HAP-1 (cell line): ENCODE measurements around the gene SIGLEC15.

Source experiments
- DNase-seq, 2 experiments: peaks; one replicate each; pipeline ENCODE4 v3.0.0-alpha.2; 2016 to 2020; ENCODE audit warnings: low spot score in 2 of 2
- H3K27me3 ChIP-seq: fragments of 250-450 bp; sonication (Bioruptor Pico); 2 replicates; pipeline ENCODE4 v1.5.1; 2020; ENCODE audit warnings: low read depth, mild to moderate bottlenecking, moderate library complexity
- H3K36me3 ChIP-seq: fragments of 250-450 bp; sonication (Bioruptor Pico); replicated peaks from 2 replicates; pipeline ENCODE4 v1.5.1; 2020; ENCODE audit warnings: mild to moderate bottlenecking
- H3K4me1 ChIP-seq: fragments of 250-450 bp; sonication (Bioruptor Pico); 2 replicates; pipeline ENCODE4 v1.5.1; 2020; ENCODE audit warnings: mild to moderate bottlenecking
- H3K4me3 ChIP-seq: fragments of 250-450 bp; sonication (Bioruptor Pico); 2 replicates; pipeline ENCODE4 v1.5.1; 2020; ENCODE audit warnings: mild to moderate bottlenecking, moderate library complexity
- H3K9me3 ChIP-seq: fragments of 250-450 bp; sonication (Bioruptor Pico); 2 replicates; pipeline ENCODE4 v1.5.1; 2020; ENCODE audit warnings: mild to moderate bottlenecking, moderate library complexity
- in situ Hi-C: fragments of 300-500 bp; cut with MboI; formaldehyde crosslinking; loops from 3 replicates; pipeline ENCODE4 v1.14.3; 2020; ENCODE audit warnings: low sequenced_read_pairs, inconsistent platforms, mixed read lengths

The SIGLEC15 gene

DNA sequence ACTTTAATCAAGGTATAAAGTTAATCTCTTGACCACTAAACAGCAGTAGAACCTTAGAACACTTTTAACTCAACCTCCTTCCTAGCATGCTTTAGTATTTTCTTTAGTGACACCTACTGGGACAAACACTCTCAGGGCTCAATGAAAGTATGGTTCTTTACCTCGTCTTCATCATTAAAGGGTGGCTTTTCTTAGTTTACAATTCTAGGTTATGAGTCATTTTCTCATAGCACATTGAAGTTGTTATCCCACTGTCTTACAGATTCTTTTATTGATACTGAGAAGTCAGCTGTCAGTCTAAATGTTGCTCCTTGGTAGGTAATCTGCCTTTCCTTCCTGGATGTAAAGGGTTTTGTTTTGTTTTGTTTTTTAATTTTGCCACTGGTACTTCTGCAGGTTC lies 38.0 kb downstream of the SIGLEC15 start:
- H3K4me3 ChIP-seq: no peak overlapping the region
- peaks cover 23% of the 10 kb centered on the region for H3K36me3 ChIP-seq
- no peak for DNase-seq
- H3K4me1 ChIP-seq: no peaks in the 10 kb centered on the region
- H3K9me3 ChIP-seq: no peaks in the 10 kb centered on the region
- H3K27me3 ChIP-seq: no peaks in the 10 kb centered on the region
- in situ Hi-C loops: no loop called here

- in situ Hi-C loops: no loop called here
- Histone ChIP-seq H3K36me3 (peaks cover 23% of the 10 kb centered on the region), H3K4me3 (no peak overlapping the region), H3K9me3 (no peaks in the 10 kb centered on the region), H3K27me3 (no peaks in the 10 kb centered on the region), H3K4me1 (no peaks in the 10 kb centered on the region)
- DNase-seq: no peak
These were observed 38.6 kb downstream of the SIGLEC15 start for GRCh38 chr18:45864081-45864480.

DNA sequence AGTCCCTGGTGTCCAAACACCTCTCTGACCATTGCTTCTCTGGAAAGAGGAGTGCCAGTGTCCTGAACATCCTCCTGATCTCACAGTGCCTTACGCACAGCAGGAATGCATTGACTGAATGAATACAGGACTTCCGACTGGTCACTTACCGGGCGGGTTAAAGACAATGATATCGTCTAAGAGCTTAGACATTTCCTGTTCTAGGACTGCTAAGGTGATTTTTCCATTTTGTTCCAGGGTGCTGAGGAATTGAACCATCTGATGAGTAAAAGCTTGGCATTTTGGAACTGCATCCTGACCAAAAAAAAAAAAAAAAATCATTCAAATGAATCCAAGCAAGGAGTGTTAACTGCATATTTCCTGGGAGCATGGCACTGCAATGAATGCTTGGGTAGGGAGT lies 40.0 kb downstream of the SIGLEC15 start:
- Histone ChIP-seq H3K4me1 (no peaks in the 10 kb centered on the region), H3K9me3 (no peaks in the 10 kb centered on the region), H3K36me3 (peaks cover 13% of the 10 kb centered on the region), H3K4me3 (no peak overlapping the region), H3K27me3 (no peaks in the 10 kb centered on the region)
- no peak for DNase-seq
- in situ Hi-C loops: no loop called here

DNA sequence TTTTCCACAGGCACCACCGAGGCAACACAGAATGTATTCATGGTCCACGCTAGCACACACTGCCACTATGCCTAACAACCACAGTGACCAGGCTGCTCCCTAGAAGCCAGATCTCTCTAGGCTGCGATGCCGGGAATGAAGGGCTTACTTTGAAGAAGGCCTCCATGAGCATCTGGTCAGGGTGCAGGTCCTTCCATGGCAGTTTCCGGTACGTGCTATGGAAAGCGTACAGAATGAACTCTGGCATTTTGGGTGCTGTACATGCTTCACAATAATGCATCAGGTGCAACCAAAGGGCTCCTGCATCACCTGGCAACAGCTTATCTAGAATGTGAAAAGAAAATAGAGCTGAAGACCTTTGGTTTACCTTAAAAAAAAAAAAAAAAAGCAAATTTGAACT lies 44.9 kb downstream of the SIGLEC15 start:
- no peak for DNase-seq
- no peak overlapping the region for H3K4me3 ChIP-seq
- H3K36me3 ChIP-seq: peaks cover 5% of the 10 kb centered on the region; the same call in 1 of the 2 replicates
- no peaks in the 10 kb centered on the region for H3K4me1 ChIP-seq
- in situ Hi-C loops: no loop called here
- no peaks in the 10 kb centered on the region for H3K27me3 ChIP-seq
- H3K9me3 ChIP-seq: no peaks in the 10 kb centered on the region

DNA sequence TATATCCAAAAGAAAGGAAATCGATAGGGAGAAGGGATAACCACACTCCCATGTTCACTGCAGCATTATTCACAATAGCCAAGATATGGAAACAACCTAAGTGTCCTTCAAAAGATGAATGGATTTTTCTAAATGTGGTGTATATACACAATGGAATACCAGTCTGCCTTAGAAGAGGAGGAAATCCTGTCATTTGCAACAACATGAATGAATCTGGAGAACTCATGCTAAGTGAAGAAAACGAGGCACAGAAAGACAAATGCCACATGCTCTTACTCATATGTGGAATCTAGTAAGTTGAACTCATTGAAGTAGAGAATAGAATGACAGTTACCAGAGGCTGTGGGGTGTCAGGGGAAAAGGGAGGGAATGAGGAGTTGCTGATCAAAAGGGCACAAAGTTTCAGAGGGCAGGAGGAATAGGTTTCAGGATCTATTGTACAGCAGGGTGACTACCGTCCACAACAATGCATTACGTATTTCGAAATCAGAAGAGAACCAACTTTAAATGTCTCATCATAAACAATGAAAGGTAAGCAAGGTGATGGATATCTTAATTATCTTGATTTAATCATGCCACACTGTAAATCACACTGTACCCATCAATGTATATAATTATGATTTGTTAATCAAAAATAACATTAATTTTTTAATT lies 46.1 kb downstream of the SIGLEC15 start:
- no peak for DNase-seq
- peaks cover 2% of the 10 kb centered on the region; the same call in 1 of the 2 replicates for H3K36me3 ChIP-seq
- no peak overlapping the region for H3K4me3 ChIP-seq
- H3K27me3 ChIP-seq: no peaks in the 10 kb centered on the region
- H3K9me3 ChIP-seq: no peaks in the 10 kb centered on the region
- no peaks in the 10 kb centered on the region for H3K4me1 ChIP-seq
- in situ Hi-C loops: no loop called here

DNA sequence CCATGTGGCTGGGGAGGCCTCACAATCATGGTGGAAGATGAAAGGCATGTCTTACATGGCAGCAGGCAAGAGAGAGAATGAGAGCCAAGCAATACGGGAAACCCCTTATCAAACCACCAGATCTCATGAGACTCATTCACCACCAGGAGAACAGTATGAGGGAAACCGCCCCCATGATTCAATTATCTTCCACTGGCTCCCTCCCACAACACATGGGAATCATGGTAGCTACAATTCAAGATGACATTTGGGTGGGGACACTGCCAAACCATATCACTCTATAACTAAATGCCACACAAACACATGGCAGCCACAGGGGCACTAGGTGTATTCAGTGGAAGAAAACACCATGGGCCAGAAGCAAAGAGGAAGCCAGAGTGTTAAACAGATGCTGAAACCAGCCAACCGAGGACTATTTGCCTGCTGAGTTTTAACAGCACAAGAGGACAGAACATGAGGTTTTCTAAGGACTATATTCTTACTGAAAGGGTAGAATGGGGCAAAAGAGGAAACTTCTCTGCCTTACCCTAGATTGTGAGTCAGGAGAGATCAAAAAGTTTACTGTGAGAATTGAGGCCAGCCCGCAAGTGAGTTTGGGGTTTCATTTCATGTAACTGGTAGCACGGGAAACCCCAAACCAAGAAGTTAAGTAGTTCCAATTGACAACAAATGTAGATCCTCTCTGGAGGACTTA lies 49.2 kb downstream of the SIGLEC15 start:
- H3K4me3 ChIP-seq: no peak overlapping the region
- DNase-seq: no peak
- in situ Hi-C loops: no loop called here
- peaks cover 5% of the 10 kb centered on the region; the same call in 1 of the 2 replicates for H3K4me1 ChIP-seq
- no peaks in the 10 kb centered on the region; the same call in 1 of the 2 replicates for H3K27me3 ChIP-seq
- H3K36me3 ChIP-seq: peaks cover 13% of the 10 kb centered on the region
- H3K9me3 ChIP-seq: no peaks in the 10 kb centered on the region

- H3K4me3 ChIP-seq: no peak overlapping the region
- H3K27me3 ChIP-seq: no peaks in the 10 kb centered on the region; the same call in 1 of the 2 replicates
- H3K4me1 ChIP-seq: peaks cover 5% of the 10 kb centered on the region; the same call in 1 of the 2 replicates
- in situ Hi-C loops: no loop called here
- peak in 1 of 2 experiments; percentile 17 for DNase-seq
- H3K36me3 ChIP-seq: peaks cover 13% of the 10 kb centered on the region
- no peaks in the 10 kb centered on the region for H3K9me3 ChIP-seq
These were observed 50.7 kb downstream of the SIGLEC15 start for GRCh38 chr18:45876161-45876560.

GRCh38 chr18:45877403-45877802 lies 51.9 kb downstream of the SIGLEC15 start:
- in situ Hi-C loops: no loop called here
- Histone ChIP-seq H3K4me3 (no peak overlapping the region), H3K27me3 (no peaks in the 10 kb centered on the region; the same call in 1 of the 2 replicates), H3K9me3 (no peaks in the 10 kb centered on the region), H3K36me3 (peaks cover 13% of the 10 kb centered on the region), H3K4me1 (peaks cover 5% of the 10 kb centered on the region; the same call in 1 of the 2 replicates)
- DNase-seq: no peak

DNA sequence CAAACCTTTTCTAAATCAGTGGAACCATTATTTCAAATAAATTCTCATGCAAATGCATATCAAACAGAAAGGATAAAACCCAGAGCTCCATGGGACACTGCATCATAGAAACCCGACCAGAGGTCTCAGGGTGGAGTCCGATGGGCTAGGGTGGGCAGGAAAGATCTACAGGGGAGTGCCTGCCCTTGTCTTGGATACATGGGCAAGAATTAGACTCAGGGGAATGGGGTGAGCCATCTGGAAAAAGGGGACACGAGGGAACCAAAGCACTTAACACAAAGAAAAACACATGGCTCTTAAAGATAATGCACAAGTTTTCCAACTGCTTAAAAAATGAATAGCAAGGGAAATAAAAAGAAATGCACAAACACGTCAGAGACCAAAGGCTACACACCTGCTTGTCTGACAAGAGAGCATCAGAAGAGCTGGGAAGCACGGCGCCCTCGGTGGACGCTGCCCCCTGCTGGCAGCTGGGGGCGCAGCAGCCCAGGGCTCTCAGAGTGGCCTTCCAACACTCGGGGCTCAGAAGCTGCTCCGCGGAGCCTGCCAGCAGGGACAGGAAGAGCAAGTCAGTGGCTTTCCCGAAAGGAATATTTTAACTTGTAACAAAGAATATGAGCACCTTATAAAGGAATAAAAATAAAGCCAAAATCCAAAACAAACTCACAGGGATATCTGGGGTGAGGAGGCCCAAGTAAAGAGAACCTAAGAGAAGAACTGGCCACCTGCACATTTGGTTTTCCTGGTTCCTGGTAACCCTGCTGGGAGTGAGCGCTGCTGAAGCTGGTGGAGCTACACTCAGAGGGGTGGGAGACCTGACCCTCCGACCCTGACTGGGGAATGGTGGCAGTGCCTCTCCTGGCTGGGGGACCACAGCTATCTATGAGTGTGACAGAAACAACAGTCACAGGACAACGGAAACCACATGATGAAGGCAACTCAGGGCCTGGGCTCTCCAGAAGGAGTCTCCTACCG lies 54.5 kb downstream of the SIGLEC15 start:
- Histone ChIP-seq H3K4me1 (peaks cover 5% of the 10 kb centered on the region; the same call in 1 of the 2 replicates), H3K9me3 (no peaks in the 10 kb centered on the region), H3K4me3 (no peak overlapping the region), H3K36me3 (peaks cover 13% of the 10 kb centered on the region), H3K27me3 (no peaks in the 10 kb centered on the region; the same call in 1 of the 2 replicates)
- in situ Hi-C loops: no loop called here
- DNase-seq: peak; percentile 60 to 76

GRCh38 chr18:45880876-45881558 lies 55.5 kb downstream of the SIGLEC15 start:
- Histone ChIP-seq H3K27me3 (no peaks in the 10 kb centered on the region; the same call in 1 of the 2 replicates), H3K4me3 (no peak overlapping the region), H3K4me1 (peaks cover 11% of the 10 kb centered on the region), H3K9me3 (no peaks in the 10 kb centered on the region), H3K36me3 (peaks cover 13% of the 10 kb centered on the region)
- no peak for DNase-seq
- in situ Hi-C loops: no loop called here

GRCh38 chr18:45887585-45887984 lies 62.1 kb downstream of the SIGLEC15 start:
- H3K4me3 ChIP-seq: no peak overlapping the region
- no peak for DNase-seq
- in situ Hi-C loops: no loop called here
- H3K27me3 ChIP-seq: no peaks in the 10 kb centered on the region
- H3K36me3 ChIP-seq: no peaks in the 10 kb centered on the region
- no peaks in the 10 kb centered on the region for H3K9me3 ChIP-seq
- peaks cover 6% of the 10 kb centered on the region for H3K4me1 ChIP-seq

DNA sequence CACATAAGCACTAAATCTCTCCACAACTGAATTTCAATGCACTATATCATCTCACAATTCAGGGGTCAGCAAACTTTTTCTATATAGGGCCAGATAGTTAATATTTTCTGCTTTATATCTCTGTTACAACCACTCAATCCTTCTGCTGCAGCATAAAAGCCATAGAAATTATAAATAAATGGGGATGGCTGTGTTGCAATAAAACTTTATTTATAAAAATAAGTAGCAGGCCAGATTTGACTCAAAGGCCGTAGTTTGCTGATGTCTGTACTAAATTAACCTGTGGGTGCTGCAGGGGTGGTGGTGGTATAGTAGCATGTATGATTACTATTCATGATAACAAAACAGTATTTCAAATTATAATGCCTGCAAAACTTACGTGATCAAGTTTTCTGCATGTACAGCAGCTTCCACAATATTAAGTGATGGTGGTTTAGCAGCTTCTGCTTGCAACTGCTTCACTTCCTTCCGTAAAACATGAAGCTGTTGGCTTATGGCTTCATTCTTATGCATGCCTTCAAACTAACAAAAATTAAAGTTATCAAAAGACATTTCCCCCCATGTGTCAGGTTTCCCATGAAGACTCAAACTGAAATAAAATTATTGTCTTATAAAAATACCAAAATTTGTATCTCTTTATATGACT lies 64.1 kb downstream of the SIGLEC15 start:
- no peaks in the 10 kb centered on the region for H3K27me3 ChIP-seq
- in situ Hi-C loops: no loop called here
- DNase-seq: no peak

GRCh38 chr18:45890606-45891005 lies 65.1 kb downstream of the SIGLEC15 start:
- H3K9me3 ChIP-seq: no peaks in the 10 kb centered on the region
- no peaks in the 10 kb centered on the region for H3K36me3 ChIP-seq
- DNase-seq: no peak
- H3K4me1 ChIP-seq: peaks cover 2% of the 10 kb centered on the region
- H3K4me3 ChIP-seq: no peak overlapping the region
- in situ Hi-C loops: no loop called here
- no peaks in the 10 kb centered on the region for H3K27me3 ChIP-seq

More for the DNA sequence above, 64.1 kb downstream of the SIGLEC15 start:
- Histone ChIP-seq H3K4me3 (no peak overlapping the region), H3K9me3 (no peaks in the 10 kb centered on the region), H3K4me1 (peaks cover 6% of the 10 kb centered on the region), H3K36me3 (no peaks in the 10 kb centered on the region)
